Transverse colon (tissue), 4 donors: Measurements from ENCODE around the gene THSD4. TPM values are rescaled to one million over a fixed set of nuclear protein-coding genes. Genes with fewer than 3 reads are reported as not detected.

Experiments
- DNase-seq: peaks from one replicate; pipeline ENCODE4 v3.0.0-alpha.2; 2019
- H3K27ac ChIP-seq, 4 donors: fragments of 200-600 bp; sonication (generic); 2 replicates each; pipeline ENCODE4 v1.5.1; 2016 to 2018; ENCODE audit warnings: inconsistent platforms in 4 of 4
- H3K27me3 ChIP-seq: fragments of 200-600 bp; sonication (generic); 2 replicates; pipeline ENCODE4 v1.5.1; 2017; ENCODE audit warnings: inconsistent platforms
- H3K36me3 ChIP-seq, 4 donors: fragments of 200-600 bp; sonication (generic); 2 replicates each; pipeline ENCODE4 v1.5.1; 2017 to 2019; ENCODE audit warnings: inconsistent platforms in 4 of 4
- H3K4me1 ChIP-seq, 4 donors: fragments of 200-600 bp; sonication (generic); 2 replicates each; pipeline ENCODE4 v1.5.1; 2017 to 2020; ENCODE audit warnings: inconsistent platforms in 4 of 4
- H3K4me3 ChIP-seq, 4 donors: fragments of 200-600 bp; sonication (generic); 1 replicate in 1 of 4; 2 replicates in 3 of 4; pipeline versions ENCODE4 v1.5.1 to v1.6.1; 2017 to 2019; ENCODE audit warnings: inconsistent platforms in 4 of 4
- H3K9me3 ChIP-seq, 2 donors: fragments of 200-600 bp; sonication (generic); 2 replicates each; pipeline ENCODE4 v1.5.1; 2017 to 2019; ENCODE audit warnings: inconsistent platforms in 2 of 2
- CTCF ChIP-seq, 5 experiments: fragments of 200-600 bp in 3 of 5; fragments of 450-650 bp in 2 of 5; sonication (generic) in 3 of 5; IDR thresholded peaks; 1 replicate in 2 of 5; 2 replicates in 3 of 5; pipeline ENCODE4 v1.5.1; 2016 to 2017; ENCODE audit warnings: antibody characterized with exemption in 5 of 5, inconsistent platforms in 3 of 5, mild to moderate bottlenecking in 2 of 5, moderate library complexity in 1 of 5
- EP300 ChIP-seq: sonication (generic); formaldehyde crosslinking; IDR thresholded peaks from one replicate; pipeline ENCODE4 v1.6.1; 2017; ENCODE audit warnings: antibody characterized with exemption, low read depth
- POLR2A ChIP-seq: fragments of 450-650 bp; IDR thresholded peaks from one replicate; pipeline ENCODE4 v1.6.1; 2016; ENCODE audit warnings: antibody characterized with exemption, mild to moderate bottlenecking, moderate library complexity
- POLR2AphosphoS5 ChIP-seq, 3 donors: sonication (generic); formaldehyde crosslinking; IDR thresholded peaks; one replicate each; pipeline ENCODE4 v1.6.1; 2016; ENCODE audit warnings: antibody characterized with exemption in 3 of 3
- WGBS, 2 donors: methylation state at CpG; one replicate each; pipeline ENCODE4 v1.1.5; 2018; ENCODE audit warnings: low coverage in 1 of 2; 5-methylcytosine and 5-hydroxymethylcytosine counted together
- in situ Hi-C, 4 donors: fragments of 200-750 bp; cut with MboI; loops; one replicate each; pipeline versions ENCODE4 v1.15.0 to v1.15.1; 2017; ENCODE audit warnings: low sequenced_read_pairs in 3 of 4, low pct_ligation_motif_present in 1 of 4, low pct_unique_long_range_greater_than_20kb in 1 of 4
- intact Hi-C: fragments of 100-400 bp; cut with DNase I; formaldehyde crosslinking; loops from one replicate; pipeline ENCODE4 v1.15.1; 2023; ENCODE audit warnings: low total_unique reads
- total RNA-seq, 4 donors: library from RNA; depleted of rRNA; stranded (reverse); fragments of >200 nt; gene quantifications; one replicate each; pipeline ENCODE4 v1.1.0, GENCODE V29; 2016

THSD4 gene
- total RNA-seq, 4 donors from 2014 or later, result 13.3 to 57.2 (median 47.4) TPM

- H3K36me3 ChIP-seq, result no peaks in the 10 kb centered on the region
- intact Hi-C loops, result no loop called here
- H3K4me1 ChIP-seq, result peaks cover 5 to 34% (median 20%) of the 10 kb centered on the region in 4 donors
- H3K9me3 ChIP-seq, result no peaks in the 10 kb centered on the region
- no peak for DNase-seq
- 70 to 91% methylated on average over 3 of the region's 3 CpGs for WGBS, 2 donors
- H3K27me3 ChIP-seq, result no peaks in the 10 kb centered on the region
- in situ Hi-C loops, result loop anchor here in 2 of 4 donors (10.0 kb wide), 1 partner anchor 60 kb away; no protein-coding TSS in a partner anchor
- H3K27ac ChIP-seq, result peak overlapping the region in 2 of 4 donors; percentile 44 to 60
- H3K4me3 ChIP-seq, result no peak overlapping the region
- no peak for TF ChIP-seq CTCF (IDR thresholded peaks at IDR 0.05)
- TF ChIP-seq EP300, result no peak
- TF ChIP-seq POLR2A, result no peak
Observed at GRCh38 chr15:71384501-71384900, 269.2 kb downstream of the THSD4 start.

- Histone ChIP-seq H3K36me3 (no peaks in the 10 kb centered on the region), H3K4me3 (no peak overlapping the region), H3K27me3 (no peaks in the 10 kb centered on the region), H3K4me1 (peaks cover 5 to 30% (median 18%) of the 10 kb centered on the region in 4 donors), H3K9me3 (no peaks in the 10 kb centered on the region), H3K27ac (peak overlapping the region in 3 of 4 donors; percentile 44 to 60 (median 44))
- DNase-seq, result peak; percentile 19
- in situ Hi-C loops, result loop anchor here in 2 of 4 donors (10.0 kb wide), 1 partner anchor 60 kb away; no protein-coding TSS in a partner anchor
- intact Hi-C loops, result no loop called here
- 32 to 36% methylated on average over 3 to 4 of the region's 4 CpGs for WGBS, 2 donors
- TF ChIP-seq CTCF (IDR thresholded peaks at IDR 0.05) (no peak), EP300 (no peak), POLR2AphosphoS5 (IDR thresholded peaks at IDR 0.05) (no peak), POLR2A (no peak)
Observed at GRCh38 chr15:71385026-71385425, 269.8 kb downstream of the THSD4 start.

GRCh38 chr15:71385457-71385856 lies 270.2 kb downstream of the THSD4 start:
- no peak overlapping the region for H3K4me3 ChIP-seq
- TF ChIP-seq CTCF (IDR thresholded peaks at IDR 0.05) (no peak), EP300 (no peak), POLR2A (no peak), POLR2AphosphoS5 (IDR thresholded peaks at IDR 0.05) (no peak)
- H3K27me3 ChIP-seq, result no peaks in the 10 kb centered on the region
- H3K9me3 ChIP-seq, result no peaks in the 10 kb centered on the region
- H3K36me3 ChIP-seq, result no peaks in the 10 kb centered on the region
- intact Hi-C loops (no loop called here), in situ Hi-C loops (loop anchor here in 2 of 4 donors (10.0 kb wide), 1 partner anchor 59 kb away; no protein-coding TSS in a partner anchor)
- whole genome bisulfite sequencing, 2 donors, result 29 to 37% methylated on average over 2 to 4 of the region's 5 CpGs
- H3K27ac ChIP-seq, result peak overlapping the region in 3 of 4 donors; percentile 44 to 60 (median 44)
- DNase-seq, result no peak
- H3K4me1 ChIP-seq, result peaks cover 5 to 29% (median 16%) of the 10 kb centered on the region in 4 donors

- no peak for TF ChIP-seq POLR2AphosphoS5 (IDR thresholded peaks at IDR 0.05)
- no peak for TF ChIP-seq POLR2A
- TF ChIP-seq CTCF (IDR thresholded peaks at IDR 0.05), result no peak
- TF ChIP-seq EP300, result no peak
- WGBS, 2 donors, result 49 to 69% methylated on average over 2 of the region's 2 CpGs
- no peak for DNase-seq
- H3K4me1 ChIP-seq, result peaks cover 5 to 29% (median 13%) of the 10 kb centered on the region in 4 donors
- H3K9me3 ChIP-seq, result no peaks in the 10 kb centered on the region
- no peaks in the 10 kb centered on the region for H3K36me3 ChIP-seq
- no peak overlapping the region for H3K27ac ChIP-seq
- intact Hi-C loops (no loop called here), in situ Hi-C loops (loop anchor here in 2 of 4 donors (10.0 kb wide), 1 partner anchor 59 kb away; no protein-coding TSS in a partner anchor)
- H3K4me3 ChIP-seq, result no peak overlapping the region
- H3K27me3 ChIP-seq, result no peaks in the 10 kb centered on the region
Observed at GRCh38 chr15:71386005-71386404, 270.7 kb downstream of the THSD4 start.
